Activated CD4-positive, CD25-positive, alpha-beta regulatory T cell treated with anti-CD3 and anti-CD28 coated beads, Interleukin-2, amount 50 U/mL, for 72 hours (primary cell): ENCODE results near the gene DTNB.
A peak's percentile ranks its signal among the peaks of the same experiment; 100 is the strongest.

Experiments
- DNase-seq: peaks from one replicate; pipeline ENCODE4 v3.0.0; 2021

Gene DTNB

DNA sequence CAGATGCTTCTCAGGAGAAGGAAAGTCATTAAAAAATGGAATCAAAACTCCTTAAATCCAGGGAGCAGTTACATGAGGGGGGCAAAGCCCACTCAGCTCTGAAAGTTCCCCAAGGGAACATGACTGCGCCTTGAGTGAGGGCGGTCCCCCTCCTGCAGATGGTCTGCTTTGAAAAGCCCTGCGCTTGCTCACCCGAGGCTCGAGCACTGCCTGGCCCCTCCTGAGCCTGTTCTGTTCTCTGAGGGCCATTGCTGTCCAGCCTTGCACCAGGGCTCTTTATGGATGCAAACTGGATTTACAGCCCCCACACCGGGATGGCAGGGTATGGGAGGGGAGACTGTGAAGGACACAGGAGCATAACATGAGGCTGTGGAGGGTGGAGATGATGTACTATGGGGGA is 293.8 kb downstream of the DTNB start:
- no peak for DNase-seq

GRCh38 chr2:25378731-25379490 is 294.5 kb downstream of the DTNB start:
- DNase-seq = no peak

DNA sequence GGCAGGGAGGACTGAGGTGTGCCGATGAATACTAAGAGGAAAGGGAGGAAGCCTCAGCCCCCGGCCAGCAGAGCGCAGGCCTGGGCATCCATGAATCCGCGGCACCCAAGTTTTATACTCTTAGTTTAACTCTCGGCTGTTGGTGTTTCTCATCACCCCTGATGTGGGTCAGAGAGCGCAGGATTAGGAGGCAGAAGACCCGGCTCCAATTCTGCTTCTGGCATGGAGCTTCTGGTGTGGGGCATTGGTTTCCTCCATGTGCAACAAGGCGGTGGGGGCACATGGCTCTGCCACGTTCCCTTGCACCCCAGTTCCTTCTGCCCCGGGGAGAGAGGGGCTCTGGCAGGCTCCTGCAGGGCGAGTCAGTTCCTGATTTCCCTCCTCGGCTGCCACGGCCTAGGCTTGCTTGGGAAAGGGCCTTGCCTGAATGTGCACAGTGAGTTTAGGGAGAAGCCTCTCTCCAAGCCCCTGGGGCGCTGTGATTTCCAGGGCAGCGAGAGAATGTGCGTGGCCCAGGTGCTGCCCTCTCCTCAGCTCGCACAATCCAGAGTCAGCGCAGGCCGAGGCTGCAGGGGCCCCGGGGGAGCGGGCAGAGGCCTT is 295.5 kb downstream of the DTNB start:
- DNase-seq = no peak

DNA sequence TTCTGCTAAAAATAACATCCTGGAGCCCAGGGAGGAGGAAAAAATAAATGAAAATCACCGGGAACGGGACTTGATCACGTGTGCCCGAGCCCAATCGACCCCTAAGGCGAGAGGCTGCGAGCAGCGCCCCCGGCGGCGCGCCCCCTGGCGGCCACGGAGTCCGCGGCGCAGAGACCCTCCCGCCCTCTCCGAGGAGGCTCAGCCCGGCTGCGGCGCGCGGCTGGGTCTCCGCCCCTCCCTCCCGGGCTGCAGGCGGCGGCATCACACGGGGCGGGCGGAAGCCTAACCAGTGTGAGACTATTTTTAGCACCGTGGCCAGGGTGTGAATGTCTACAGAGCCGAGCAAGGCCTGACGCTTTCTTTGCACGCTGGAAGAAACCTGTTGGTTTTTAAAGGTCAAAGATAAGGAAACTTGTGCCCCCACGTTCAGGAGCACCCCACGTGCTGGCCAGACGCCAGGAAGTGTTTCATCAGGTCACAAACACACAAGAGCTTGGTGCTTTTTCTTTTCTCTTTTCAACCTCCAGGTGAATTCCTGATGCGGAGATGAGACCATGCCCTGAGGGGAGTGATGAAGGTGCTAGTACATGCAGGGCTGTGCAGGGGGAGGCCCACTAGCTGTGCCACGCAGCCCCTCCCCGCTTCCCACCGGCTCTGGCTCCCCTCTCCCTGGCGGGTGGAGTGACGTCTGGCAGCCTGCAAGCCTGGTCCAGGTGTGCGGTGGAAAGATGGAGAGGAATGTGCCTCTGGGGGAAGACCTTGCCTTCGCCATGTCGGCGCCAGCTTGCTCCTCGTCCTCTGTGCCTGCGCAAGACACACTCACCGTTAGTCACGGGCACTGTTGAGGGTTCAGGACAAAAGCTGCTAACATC is 296.4 kb downstream of the DTNB start:
- peak; percentile 94 for DNase-seq

DNA sequence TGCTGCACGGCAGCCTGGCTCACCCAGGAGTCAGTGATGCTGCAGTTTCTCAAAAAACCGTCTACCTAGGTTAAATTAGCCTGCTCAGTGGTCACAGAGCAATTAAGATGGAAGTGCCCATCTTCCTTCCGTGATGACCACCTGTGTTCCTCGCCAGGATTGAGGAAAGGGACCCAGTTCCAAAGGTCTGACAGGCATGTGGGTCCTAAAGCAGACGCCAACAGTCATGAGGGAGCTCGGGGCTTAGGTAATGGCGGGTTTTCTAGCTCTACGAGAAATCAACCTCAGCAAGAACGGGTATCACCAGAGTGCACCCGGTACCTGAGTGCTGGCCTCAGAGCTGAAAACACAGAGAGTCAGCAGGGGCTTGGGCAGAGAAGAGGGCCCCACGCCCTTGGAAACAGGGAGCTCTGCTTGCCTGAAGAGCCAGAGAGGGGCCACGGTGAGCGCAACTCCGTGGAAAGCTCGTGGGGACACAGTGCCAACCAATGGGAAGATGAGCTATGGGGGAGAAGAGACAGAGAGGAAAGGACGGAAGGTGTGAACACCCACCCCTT is 297.3 kb downstream of the DTNB start:
- DNase-seq = no peak

GRCh38 chr2:25375371-25375988 is 297.9 kb downstream of the DTNB start:
- DNase-seq = no peak

DNA sequence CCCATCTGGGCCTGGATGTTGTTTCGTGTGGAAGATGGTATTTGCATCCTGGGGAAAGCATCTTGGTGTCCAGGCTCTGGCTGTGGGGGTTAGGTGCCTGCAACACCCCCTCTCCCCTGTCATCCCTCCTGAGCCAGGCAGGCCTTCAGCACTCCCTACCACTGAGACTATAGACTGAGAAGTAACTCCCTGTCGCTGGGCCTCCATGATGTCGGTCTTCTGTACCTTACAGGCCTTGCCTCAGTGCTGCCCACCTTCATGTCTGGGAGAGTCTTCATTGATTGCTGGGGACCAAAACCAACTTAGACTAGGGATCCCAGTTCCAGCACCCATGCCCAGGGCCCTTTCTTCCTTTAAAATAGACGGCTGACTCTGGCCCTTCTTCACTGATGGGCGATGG is 298.6 kb downstream of the DTNB start:
- no peak for DNase-seq

DNA sequence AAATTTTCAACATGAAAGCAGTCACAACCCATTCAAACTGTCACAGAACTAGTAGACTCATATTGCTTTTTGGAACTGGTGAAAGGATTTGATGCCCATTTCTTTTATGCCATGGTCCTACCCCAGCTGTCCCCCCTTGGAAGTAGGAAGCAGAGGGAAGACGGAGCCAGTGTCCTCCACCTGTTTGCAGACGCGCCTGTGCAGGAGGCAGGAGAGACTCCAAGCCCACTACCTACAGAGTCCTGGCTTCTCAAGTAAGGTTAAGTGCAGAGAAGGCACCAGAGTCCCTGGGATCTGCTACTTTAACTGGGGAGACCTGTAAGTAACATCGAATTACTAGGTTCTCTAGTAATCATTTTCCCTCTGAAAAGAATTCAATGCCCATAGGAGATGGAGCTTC is 299.0 kb downstream of the DTNB start:
- DNase-seq = no peak

GRCh38 chr2:25373269-25373981 is 300.0 kb downstream of the DTNB start:
- no peak for DNase-seq

GRCh38 chr2:25372405-25373268 is 300.7 kb downstream of the DTNB start:
- DNase-seq = no peak

DNA sequence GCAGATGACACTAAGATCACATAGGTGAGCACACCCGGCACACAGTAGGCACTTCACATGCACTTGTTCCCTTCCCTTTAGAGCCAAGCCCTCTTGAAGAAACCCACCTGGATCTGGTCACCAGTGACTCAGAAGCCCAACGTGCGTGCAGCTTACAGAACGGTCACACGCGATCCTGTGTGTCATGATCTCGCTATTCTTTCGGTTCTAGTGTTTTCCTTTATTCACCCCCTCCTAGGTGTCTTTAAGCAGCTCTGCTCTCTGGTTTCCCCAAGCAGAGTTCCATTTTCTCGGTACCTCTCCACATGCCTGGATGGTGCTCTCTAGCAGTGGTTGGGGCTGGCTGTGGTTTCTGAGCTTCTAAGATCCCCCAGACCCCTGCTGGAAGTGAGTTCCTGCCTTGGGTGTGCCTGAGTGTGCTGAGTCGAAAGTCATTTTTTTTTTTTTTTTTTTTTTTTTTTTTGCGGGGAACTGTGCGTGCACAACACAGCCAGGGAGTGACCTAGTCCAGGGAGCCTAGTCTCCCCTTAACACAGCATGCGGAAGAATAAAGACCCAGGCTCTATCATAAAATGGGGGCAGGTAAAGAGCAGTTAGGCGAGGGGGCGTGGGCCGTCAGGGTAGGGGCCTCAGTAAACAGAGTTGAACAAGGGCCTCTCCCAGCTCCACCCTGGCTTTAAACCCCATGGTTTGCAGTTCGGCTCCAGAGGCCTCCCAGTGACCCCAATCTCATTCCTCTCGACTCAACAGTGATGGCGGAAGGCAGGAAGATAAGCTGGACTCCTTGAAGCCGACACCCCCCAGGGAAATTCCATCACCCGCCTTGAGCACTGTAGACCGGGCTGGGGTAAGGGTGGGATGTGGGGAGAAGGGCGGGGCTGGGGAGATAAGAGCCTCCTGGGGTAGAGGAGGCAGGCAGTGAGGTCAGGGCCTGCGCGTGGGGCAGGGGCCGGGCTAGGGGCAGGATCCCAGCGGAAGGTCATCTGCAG is 301.8 kb downstream of the DTNB start:
- DNase-seq = no peak

DNA sequence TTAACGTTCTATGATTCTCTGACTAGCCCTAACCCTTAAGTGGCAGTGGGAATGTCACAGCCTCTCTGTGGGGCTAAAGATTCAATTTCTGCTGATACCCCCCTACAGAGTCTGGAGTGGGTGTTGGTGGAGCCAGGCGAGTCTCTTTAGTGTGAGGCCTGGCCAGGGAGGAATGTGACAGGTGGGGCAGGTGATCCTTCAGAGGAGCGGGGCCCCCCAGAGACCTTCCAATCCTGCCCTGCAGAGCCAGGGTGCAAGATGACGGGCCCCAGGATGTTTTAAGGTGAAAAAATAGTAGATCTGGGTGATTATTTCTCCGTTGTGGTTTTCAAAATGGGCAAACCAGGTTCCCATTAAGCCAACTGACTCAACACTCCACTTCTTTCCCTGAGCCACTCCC is 303.5 kb downstream of the DTNB start:
- no peak for DNase-seq

DNA sequence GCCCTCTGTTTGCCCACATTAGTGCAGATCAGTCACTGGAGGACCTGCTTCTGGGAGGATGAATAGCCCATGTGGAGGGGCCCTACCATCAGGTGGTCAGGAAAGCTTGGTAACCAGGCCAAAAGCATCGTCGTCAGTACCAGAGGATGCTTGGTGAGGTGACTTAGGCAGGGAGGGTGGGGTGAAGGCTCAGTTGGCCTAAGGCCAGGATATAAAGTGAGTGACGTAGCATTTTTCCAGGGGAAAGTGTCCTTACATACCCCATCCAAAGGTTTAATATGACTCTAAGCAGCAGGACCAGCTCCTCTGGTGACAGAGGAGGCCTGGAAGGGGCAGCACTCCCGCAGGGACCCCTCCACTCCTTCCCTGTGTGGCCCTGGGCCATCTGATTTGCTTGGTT is 303.9 kb downstream of the DTNB start:
- no peak for DNase-seq

DNA sequence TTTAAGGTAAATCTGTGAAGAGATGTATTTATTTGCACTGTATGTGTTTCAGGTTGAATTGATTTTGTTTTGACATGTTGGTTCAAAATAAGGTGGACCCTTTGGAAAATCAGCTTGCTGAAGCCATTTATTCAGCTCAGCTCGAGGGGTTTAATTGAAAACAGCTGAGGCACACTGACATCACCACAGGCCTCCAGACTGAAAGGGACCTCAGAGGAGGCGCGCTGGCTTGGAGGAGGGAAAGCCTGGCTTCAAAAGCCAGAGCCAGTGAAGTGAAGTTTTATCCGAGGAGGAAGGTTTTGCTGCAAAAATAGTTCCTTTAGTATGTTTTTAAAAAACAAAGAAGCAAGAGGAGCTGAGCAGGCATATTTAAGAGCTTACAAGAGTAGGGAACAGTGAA is 304.7 kb downstream of the DTNB start:
- DNase-seq = no peak

DNA sequence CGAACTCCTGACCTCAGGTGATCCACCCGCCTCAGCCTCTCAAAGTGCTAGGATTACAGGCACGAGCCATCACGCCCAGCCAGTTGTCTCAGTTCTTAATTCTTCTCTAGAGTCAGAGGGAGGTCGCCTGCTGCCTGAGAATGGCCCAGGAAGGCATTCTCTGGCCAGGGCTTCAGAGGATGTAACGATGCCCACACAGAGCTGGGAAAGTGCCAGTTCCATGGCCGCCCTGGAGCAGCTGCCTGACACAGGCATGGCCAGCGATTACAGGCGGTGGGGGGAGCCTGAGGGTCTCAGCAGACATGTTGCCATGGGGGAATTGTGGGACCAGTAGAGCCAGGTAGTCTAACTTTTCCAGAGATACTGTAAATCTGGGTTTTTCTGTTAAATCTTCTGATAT is 306.1 kb downstream of the DTNB start:
- no peak for DNase-seq

GRCh38 chr2:25366629-25367028 is 306.7 kb downstream of the DTNB start:
- no peak for DNase-seq

DNA sequence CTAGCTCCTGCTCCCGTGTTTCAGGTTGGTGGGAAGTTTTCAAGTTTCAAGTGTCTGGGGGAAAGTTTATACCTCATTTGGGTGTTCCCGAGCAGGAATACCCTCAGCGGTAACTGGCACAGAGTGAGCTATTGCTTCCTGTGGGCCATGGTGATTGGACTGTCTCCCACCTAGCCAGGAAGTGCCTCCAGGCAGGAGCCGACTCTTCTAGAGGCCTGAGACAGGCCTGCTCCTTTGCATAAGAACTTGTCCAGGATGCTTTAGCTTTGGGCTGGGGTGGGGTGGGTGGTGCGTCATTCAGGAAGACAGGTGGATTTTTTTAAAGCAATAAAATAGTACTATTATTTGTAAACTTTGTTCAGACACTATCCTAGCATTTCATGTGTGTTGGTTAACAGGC is 308.1 kb downstream of the DTNB start:
- DNase-seq = no peak

DNA sequence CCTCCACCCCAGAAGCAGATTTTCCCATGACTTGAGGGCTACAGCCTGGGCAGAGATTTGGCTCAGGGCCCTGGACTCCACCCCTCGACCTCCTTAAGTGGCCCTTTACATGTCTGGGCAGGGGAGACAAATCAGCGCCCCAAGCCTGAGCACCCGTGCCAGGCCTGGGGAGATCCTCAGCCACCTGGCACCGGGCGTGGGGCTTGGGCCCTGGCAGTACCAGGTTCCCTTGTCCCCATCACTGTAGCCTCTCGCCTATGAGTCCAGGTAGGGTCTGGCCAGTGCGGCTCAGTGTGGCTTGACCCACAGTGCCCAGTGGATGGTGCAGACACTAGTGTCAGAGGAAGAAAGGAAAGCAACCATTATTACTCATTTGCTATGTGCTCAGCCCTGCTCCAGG is 309.6 kb downstream of the DTNB start:
- no peak for DNase-seq

DNA sequence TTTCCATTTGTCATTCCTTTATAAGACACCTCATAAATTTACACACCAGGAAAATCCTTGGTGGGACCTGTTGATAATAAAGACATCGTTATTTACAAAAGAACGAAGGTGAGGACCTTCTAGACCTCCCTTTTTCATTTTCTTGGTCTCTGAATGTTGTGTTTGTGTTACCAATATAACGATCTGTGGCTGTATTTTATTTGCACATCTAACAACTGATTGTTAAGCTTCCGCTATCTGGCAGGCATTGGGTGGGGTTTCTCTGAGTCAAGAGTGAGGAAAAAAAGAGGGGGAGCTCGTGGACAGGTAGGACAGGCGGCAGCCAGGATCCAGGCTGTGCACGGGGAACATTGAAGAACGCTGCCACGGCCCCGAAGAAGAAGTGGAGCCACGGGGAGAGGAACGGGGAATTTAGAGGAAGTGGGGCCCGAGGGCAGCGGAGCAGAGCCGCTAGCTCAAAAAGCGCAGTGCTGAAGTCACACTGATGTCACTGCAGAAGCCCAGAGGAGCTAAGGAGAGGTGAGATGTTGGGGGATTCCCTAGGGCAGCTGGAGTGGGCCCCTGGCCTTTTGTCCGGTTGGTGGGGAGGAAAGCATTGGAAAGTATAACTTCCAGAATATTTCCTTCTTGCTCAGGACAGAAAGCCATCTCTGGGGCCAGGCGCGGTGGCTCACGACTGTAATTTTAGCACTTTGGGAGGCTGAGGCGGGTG is 310.8 kb downstream of the DTNB start:
- peak; percentile 68 for DNase-seq

DNA sequence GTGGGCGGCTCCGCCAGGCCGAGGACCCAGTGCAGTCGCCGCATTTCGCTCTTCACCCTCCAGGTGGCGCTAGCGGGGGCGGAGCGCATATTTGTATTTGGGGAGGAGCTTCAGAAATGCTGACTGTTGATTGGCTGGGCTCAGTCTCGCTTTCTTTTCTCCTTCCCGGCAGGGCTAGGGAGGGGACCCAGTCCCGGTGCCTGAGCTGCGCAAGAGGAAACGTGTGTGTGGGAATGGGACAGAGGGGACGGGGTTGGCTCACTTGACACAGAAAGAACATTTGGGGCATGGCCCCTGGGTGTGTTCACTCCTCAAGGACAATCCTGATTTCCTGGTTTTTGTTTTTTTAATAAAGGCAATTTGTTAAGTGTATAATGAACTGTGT is 311.3 kb downstream of the DTNB start:
- DNase-seq = peak; percentile 98
